Activated naive CD8-positive, alpha-beta T cell treated with anti-CD3 and anti-CD28 coated beads, Interleukin-2, amount 10 ng/mL, durations not matched to agents 7 days and 5 days (primary cell): ENCODE measurements around the gene ULK4. TPM values are rescaled to one million over a fixed set of nuclear protein-coding genes. Genes with fewer than 3 reads are reported as not detected.

Experiments used
- ATAC-seq: fragments of 150-1000 bp; cut with Tn5 transposase; one replicate; pipeline ENCODE4 v1.10.0; 2021; ENCODE audit warnings: low read depth, moderate library complexity
- POLR2A ChIA-PET: fragments of 350-600 bp; sonication (Branson Sonifier 250); formaldehyde crosslinking; loops from one replicate; lab custom pipeline; 2021; ENCODE audit warnings: antibody characterized with exemption; lab: Charles Lee
- DNase-seq: peaks from one replicate; pipeline ENCODE4 v3.0.0; 2021
- H3K27ac Mint-ChIP-seq: one replicate; pipeline ENCODE4 v1.8.0; 2022; ENCODE audit warnings: mild to moderate bottlenecking, mixed read lengths
- H3K27me3 Mint-ChIP-seq: one replicate; pipeline ENCODE4 v1.8.0; 2022; ENCODE audit warnings: mild to moderate bottlenecking, moderate library complexity, mixed read lengths
- H3K36me3 Mint-ChIP-seq: one replicate; pipeline ENCODE4 v1.8.0; 2021; ENCODE audit warnings: mild to moderate bottlenecking, mixed read lengths
- H3K4me1 Mint-ChIP-seq: one replicate; pipeline ENCODE4 v1.8.0; 2021; ENCODE audit warnings: mixed read lengths
- H3K4me3 Mint-ChIP-seq: one replicate; pipeline ENCODE4 v1.8.0; 2022; ENCODE audit warnings: mild to moderate bottlenecking, moderate library complexity, mixed read lengths
- H3K9me3 Mint-ChIP-seq: one replicate; pipeline ENCODE4 v1.8.0; 2021; ENCODE audit warnings: mixed read lengths
- total RNA-seq, 2 experiments: library from RNA; stranded (reverse); gene quantifications; one replicate each; pipeline ENCODE4 v1.2.3, GENCODE V29; 2021

The ULK4 gene
- total RNA-seq, 2 experiments from 2014 or later = 18.6 to 19.0 TPM

DNA sequence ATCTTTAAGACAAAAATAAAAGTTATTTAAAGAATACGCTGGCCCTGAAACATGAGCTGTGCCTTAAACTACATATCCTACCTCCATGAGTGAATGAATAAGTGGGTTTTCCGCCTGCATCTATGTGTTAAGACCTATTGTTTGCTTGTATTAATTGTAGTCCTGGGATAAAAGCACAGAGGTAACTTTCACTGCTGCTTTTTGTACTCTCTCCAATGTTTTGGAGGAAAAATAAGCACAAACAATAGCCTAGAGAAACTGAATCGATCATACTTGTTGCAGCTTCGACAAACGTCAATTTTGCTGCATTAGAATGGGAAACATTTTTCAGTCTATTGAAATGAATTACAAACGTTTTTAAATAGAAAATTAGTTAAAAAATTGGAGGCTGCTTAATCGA is 763.9 kb downstream of the ULK4 start:
- H3K4me3 Mint-ChIP-seq = no peak overlapping the region
- peaks cover 15% of the 10 kb centered on the region for H3K4me1 Mint-ChIP-seq
- H3K9me3 Mint-ChIP-seq = no peaks in the 10 kb centered on the region
- H3K36me3 Mint-ChIP-seq = peaks cover 3% of the 10 kb centered on the region
- peaks cover 29% of the 10 kb centered on the region for H3K27me3 Mint-ChIP-seq
- H3K27ac Mint-ChIP-seq = no peak overlapping the region
- DNase-seq (no peak), ATAC-seq (no peak)
- POLR2A ChIA-PET = interaction anchor here (1.3 to 2.3 kb wide), 3 partner anchors 11 to 227 kb away, joined by 4 to 20 read pairs (median 5); no protein-coding TSS in a partner anchor

Other genes with a start within 250 kb of the ULK4 start
- gene TRAK1, start 129.3 kb upstream of the ULK4 start, total RNA-seq = 10 to 100 TPM; 32.7 to 33.9 TPM